ENCODE data around the gene SBF1. TPM values are rescaled to one million over a fixed set of nuclear protein-coding genes. Genes with fewer than 3 reads are reported as not detected.
A peak's percentile ranks its signal among the peaks of the same experiment; 100 is the strongest.
"Not testable (repeated sequence)": the region's sequence is repeated elsewhere in the genome, so short reads cannot be mapped to it uniquely, and the experiment has no call there.

The SBF1 gene
- total RNA-seq, 1 experiment from 2014 or later: 82.1 TPM

- no peaks in the 10 kb centered on the region for H3K27me3 Mint-ChIP-seq (ENCODE audit: insufficient read depth, unreplicated experiment)
- H3K9me3 Mint-ChIP-seq (ENCODE audit: unreplicated experiment): no peaks in the 10 kb centered on the region
- H3K27ac Mint-ChIP-seq (ENCODE audit: low read depth, unreplicated experiment): peak overlapping the region; percentile 44
- CTCF ChIA-PET: interaction anchor here (0.5 to 1.3 kb wide), 5 partner anchors 21 to 218 kb away, joined by 3 to 4 read pairs (median 3); partner anchors contain the start of gene SCO2
- no peak overlapping the region for H3K4me3 Mint-ChIP-seq (ENCODE audit: unreplicated experiment)
- TF ChIP-seq, protein P1, sequence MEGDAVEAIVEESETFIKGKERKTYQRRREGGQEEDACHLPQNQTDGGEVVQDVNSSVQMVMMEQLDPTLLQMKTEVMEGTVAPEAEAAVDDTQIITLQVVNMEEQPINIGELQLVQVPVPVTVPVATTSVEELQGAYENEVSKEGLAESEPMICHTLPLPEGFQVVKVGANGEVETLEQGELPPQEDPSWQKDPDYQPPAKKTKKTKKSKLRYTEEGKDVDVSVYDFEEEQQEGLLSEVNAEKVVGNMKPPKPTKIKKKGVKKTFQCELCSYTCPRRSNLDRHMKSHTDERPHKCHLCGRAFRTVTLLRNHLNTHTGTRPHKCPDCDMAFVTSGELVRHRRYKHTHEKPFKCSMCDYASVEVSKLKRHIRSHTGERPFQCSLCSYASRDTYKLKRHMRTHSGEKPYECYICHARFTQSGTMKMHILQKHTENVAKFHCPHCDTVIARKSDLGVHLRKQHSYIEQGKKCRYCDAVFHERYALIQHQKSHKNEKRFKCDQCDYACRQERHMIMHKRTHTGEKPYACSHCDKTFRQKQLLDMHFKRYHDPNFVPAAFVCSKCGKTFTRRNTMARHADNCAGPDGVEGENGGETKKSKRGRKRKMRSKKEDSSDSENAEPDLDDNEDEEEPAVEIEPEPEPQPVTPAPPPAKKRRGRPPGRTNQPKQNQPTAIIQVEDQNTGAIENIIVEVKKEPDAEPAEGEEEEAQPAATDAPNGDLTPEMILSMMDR (IDR thresholded peaks at IDR 0.05; ENCODE audit: unreplicated experiment): no peak
- intact Hi-C loops (cut with micrococcal nuclease): no loop called here
- peaks cover 57% of the 10 kb centered on the region for H3K36me3 Mint-ChIP-seq (ENCODE audit: insufficient read depth, unreplicated experiment)
- POLR2A ChIA-PET: no interaction called here
- peaks cover under 1% of the 10 kb centered on the region for H3K4me1 Mint-ChIP-seq (ENCODE audit: insufficient read depth, unreplicated experiment)
- BruUV-seq (replicated peaks): no TSS peak
- no peak for DNase-seq (ENCODE audit: unreplicated experiment)
Measured at GRCh38 chr22:50400406-50400805, 74.4 kb downstream of the SBF1 start.

DNA sequence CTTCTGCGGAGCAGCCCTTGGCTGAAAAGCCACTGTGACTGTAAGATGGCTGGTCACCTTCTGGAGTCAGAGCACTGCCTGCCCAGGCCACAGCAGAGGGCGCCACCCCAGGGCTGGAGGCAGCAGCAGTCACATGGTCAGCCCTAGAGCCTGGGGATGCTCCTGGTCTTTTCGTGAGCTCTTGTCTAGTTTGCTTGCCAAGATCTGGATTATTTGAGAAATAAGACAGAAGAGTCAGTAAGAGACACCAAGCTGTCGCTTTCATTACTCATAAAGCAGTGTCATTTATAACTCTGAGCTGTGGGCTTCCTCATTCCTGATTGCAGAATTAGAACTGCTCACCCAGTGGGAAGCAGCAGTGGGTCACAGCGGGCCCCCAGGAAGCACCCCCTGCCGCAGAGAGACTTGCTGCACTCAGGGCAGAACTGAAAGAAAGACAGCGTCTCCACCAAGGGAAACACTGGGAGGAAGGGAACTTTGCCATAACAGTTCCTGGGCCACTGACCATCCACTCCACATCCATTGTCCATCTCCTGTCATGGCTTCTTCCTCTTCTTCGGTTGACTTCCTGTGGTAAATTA, 75.0 kb downstream of the SBF1 start:
- no peak overlapping the region for H3K4me3 Mint-ChIP-seq (ENCODE audit: unreplicated experiment)
- no TSS peak for BruUV-seq (replicated peaks)
- peak overlapping the region; percentile 44 for H3K27ac Mint-ChIP-seq (ENCODE audit: low read depth, unreplicated experiment)
- no peaks in the 10 kb centered on the region for H3K9me3 Mint-ChIP-seq (ENCODE audit: unreplicated experiment)
- DNase-seq (ENCODE audit: unreplicated experiment): peak; percentile 23
- no peaks in the 10 kb centered on the region for H3K27me3 Mint-ChIP-seq (ENCODE audit: insufficient read depth, unreplicated experiment)
- peaks cover 62% of the 10 kb centered on the region for H3K36me3 Mint-ChIP-seq (ENCODE audit: insufficient read depth, unreplicated experiment)
- TF ChIP-seq, protein P1 (IDR thresholded peaks at IDR 0.05; ENCODE audit: unreplicated experiment): peak; percentile 27
- peaks cover 6% of the 10 kb centered on the region for H3K4me1 Mint-ChIP-seq (ENCODE audit: insufficient read depth, unreplicated experiment)
- ChIA-PET POLR2A (interaction anchor here (0.6 kb wide), 1 partner anchor 68 kb away, joined by 3 read pairs; no protein-coding TSS in a partner anchor), CTCF (interaction anchor here (0.5 to 1.4 kb wide), 8 partner anchors 21 to 219 kb away, joined by 3 to 4 read pairs (median 3); partner anchors contain the start of genes HDAC10 and SCO2)
- intact Hi-C loops (cut with micrococcal nuclease): no loop called here

GRCh38 chr22:50398831-50399648, 75.8 kb downstream of the SBF1 start:
- H3K36me3 Mint-ChIP-seq (ENCODE audit: insufficient read depth, unreplicated experiment): peaks cover 67% of the 10 kb centered on the region
- intact Hi-C loops (cut with micrococcal nuclease): no loop called here
- H3K27ac Mint-ChIP-seq (ENCODE audit: low read depth, unreplicated experiment): no peak overlapping the region
- no peaks in the 10 kb centered on the region for H3K27me3 Mint-ChIP-seq (ENCODE audit: insufficient read depth, unreplicated experiment)
- CTCF ChIA-PET: interaction anchor here (0.6 to 1.4 kb wide), 5 partner anchors 58 to 220 kb away, joined by 3 to 4 read pairs (median 3); partner anchors contain the start of genes HDAC10 and SCO2
- BruUV-seq (replicated peaks): no TSS peak
- no peak for DNase-seq (ENCODE audit: unreplicated experiment)
- TF ChIP-seq, protein P1 (IDR thresholded peaks at IDR 0.05; ENCODE audit: unreplicated experiment): no peak
- POLR2A ChIA-PET: interaction anchor here (0.6 kb wide), 1 partner anchor 69 kb away, joined by 3 read pairs; no protein-coding TSS in a partner anchor
- peaks cover 7% of the 10 kb centered on the region for H3K4me1 Mint-ChIP-seq (ENCODE audit: insufficient read depth, unreplicated experiment)
- no peaks in the 10 kb centered on the region for H3K9me3 Mint-ChIP-seq (ENCODE audit: unreplicated experiment)
- H3K4me3 Mint-ChIP-seq (ENCODE audit: unreplicated experiment): no peak overlapping the region

DNA sequence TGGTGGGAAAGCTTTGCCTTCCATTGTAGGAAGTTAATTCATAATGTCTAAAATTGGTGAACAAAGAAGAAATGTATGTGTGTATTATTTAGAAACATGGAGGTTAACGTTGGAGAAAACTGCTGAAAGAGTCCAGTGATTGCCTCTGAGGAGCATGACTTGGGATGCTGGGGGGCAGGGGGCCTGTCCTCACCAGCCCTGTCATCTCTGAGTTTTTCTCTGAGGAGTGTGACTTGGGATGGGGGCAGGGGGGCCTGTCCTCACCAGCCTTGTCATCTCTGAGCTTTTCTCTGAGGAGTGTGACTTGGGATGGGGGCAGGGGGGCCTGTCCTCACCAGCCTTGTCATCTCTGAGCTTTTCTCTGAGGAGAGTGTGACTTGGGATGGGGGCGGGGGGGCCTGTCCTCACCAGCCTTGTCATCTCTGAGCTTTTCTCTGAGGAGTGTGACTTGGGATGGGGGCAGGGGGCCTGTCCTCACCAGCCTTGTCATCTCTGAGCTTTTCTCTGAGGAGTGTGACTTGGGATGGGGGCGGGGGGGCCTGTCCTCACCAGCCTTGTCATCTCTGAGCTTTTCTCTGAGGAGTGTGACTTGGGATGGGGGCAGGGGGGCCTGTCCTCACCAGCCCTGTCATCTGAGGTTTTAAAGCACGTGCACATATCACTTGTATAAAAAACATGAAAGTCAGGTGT, 77.3 kb downstream of the SBF1 start:
- H3K36me3 Mint-ChIP-seq (ENCODE audit: insufficient read depth, unreplicated experiment): peaks cover 66% of the 10 kb centered on the region
- H3K4me3 Mint-ChIP-seq (ENCODE audit: unreplicated experiment); BruUV-seq (replicated peaks); intact Hi-C loops (cut with micrococcal nuclease); H3K27ac Mint-ChIP-seq (ENCODE audit: low read depth, unreplicated experiment); H3K9me3 Mint-ChIP-seq (ENCODE audit: unreplicated experiment); H3K4me1 Mint-ChIP-seq (ENCODE audit: insufficient read depth, unreplicated experiment); DNase-seq (ENCODE audit: unreplicated experiment); POLR2A ChIA-PET; H3K27me3 Mint-ChIP-seq (ENCODE audit: insufficient read depth, unreplicated experiment): not testable (repeated sequence)
- CTCF ChIA-PET: interaction anchor here (0.6 kb wide), 1 partner anchor 98 kb away, joined by 3 read pairs; no protein-coding TSS in a partner anchor
